WTC11 (cell line): ENCODE measurements around the gene HDAC8. TPM values are rescaled to one million over a fixed set of nuclear protein-coding genes. Genes with fewer than 3 reads are reported as not detected.

ENCODE experiments used
- ATAC-seq: fragments of 200-7000 bp; cut with Tn5 transposase; 2 replicates; pipeline ENCODE4 v1.10.0; 2021; ENCODE audit warnings: mild to moderate bottlenecking, moderate library complexity
- CTCF ChIA-PET: fragments of 300-600 bp; sonication (Branson Sonifier 250); formaldehyde crosslinking; loops from one replicate; lab custom pipeline; 2021; ENCODE audit warnings: antibody characterized with exemption; lab: Charles Lee
- POLR2A ChIA-PET: fragments of 350-600 bp; sonication (Branson Sonifier 250); formaldehyde crosslinking; loops from one replicate; lab custom pipeline; 2021; ENCODE audit warnings: antibody characterized with exemption; lab: Charles Lee
- DNase-seq: peaks from one replicate; pipeline ENCODE4 v3.0.0; 2021; ENCODE audit warnings: low spot score
- H3K27ac Mint-ChIP-seq: 2 replicates; pipeline ENCODE4 v1.8.0; 2021; ENCODE audit warnings: mixed read lengths
- H3K27me3 Mint-ChIP-seq: 2 replicates; pipeline ENCODE4 v1.8.0; 2021; ENCODE audit warnings: low read depth, mild to moderate bottlenecking, moderate library complexity, mixed read lengths
- H3K36me3 Mint-ChIP-seq: 2 replicates; pipeline ENCODE4 v1.8.0; 2021; ENCODE audit warnings: mixed read lengths
- H3K4me1 Mint-ChIP-seq: 2 replicates; pipeline ENCODE4 v1.8.0; 2022; ENCODE audit warnings: mixed read lengths
- H3K4me3 Mint-ChIP-seq: 2 replicates; pipeline ENCODE4 v1.8.0; 2021; ENCODE audit warnings: mild to moderate bottlenecking, moderate library complexity, mixed read lengths
- H3K9me3 Mint-ChIP-seq: 2 replicates; pipeline ENCODE4 v1.8.0; 2021; ENCODE audit warnings: mixed read lengths
- AR ChIP-seq: fragments of 250-450 bp; sonication (Bioruptor Pico); IDR thresholded peaks from 2 replicates; pipeline ENCODE4 v1.9.0; 2021; ENCODE audit warnings: mild to moderate bottlenecking
- CBFB ChIP-seq: sonication (generic); formaldehyde crosslinking; IDR thresholded peaks from 2 replicates; pipeline ENCODE4 v1.8.1; 2022; ENCODE audit warnings: mild to moderate bottlenecking, low read depth, missing genetic modification reagents
- GABPB1 ChIP-seq: sonication (generic); formaldehyde crosslinking; IDR thresholded peaks from 2 replicates; pipeline ENCODE4 v1.8.1; 2023; ENCODE audit warnings: mild to moderate bottlenecking, missing genetic modification reagents
- GRHL2 ChIP-seq: fragments of 250-450 bp; sonication (Bioruptor Pico); IDR thresholded peaks from 2 replicates; pipeline ENCODE4 v1.8.0; 2022; ENCODE audit warnings: mild to moderate bottlenecking, moderate library complexity; ENCODE audit not compliant: insufficient replicate concordance, severe bottlenecking
- IRF2 ChIP-seq: sonication (generic); formaldehyde crosslinking; IDR thresholded peaks from 2 replicates; pipeline ENCODE4 v1.8.0; 2022; ENCODE audit warnings: low read depth, missing genetic modification reagents, borderline replicate concordance
- MAX ChIP-seq: sonication (generic); formaldehyde crosslinking; IDR thresholded peaks from 2 replicates; pipeline ENCODE4 v1.8.0; 2022; ENCODE audit warnings: mild to moderate bottlenecking, missing genetic modification reagents
- MXD4 ChIP-seq: fragments of 250-450 bp; sonication (Bioruptor Pico); IDR thresholded peaks from 2 replicates; pipeline ENCODE4 v1.8.0; 2021; ENCODE audit warnings: mild to moderate bottlenecking, moderate library complexity, borderline replicate concordance
- NFATC4 ChIP-seq: fragments of 250-450 bp; sonication (Bioruptor Pico); IDR thresholded peaks from 2 replicates; pipeline ENCODE4 v1.9.0; 2021; ENCODE audit warnings: mild to moderate bottlenecking
- RORB ChIP-seq: fragments of 250-450 bp; sonication (Bioruptor Pico); IDR thresholded peaks from 2 replicates; pipeline ENCODE4 v1.9.0; 2021; ENCODE audit warnings: mild to moderate bottlenecking
- SP1 ChIP-seq: sonication (generic); formaldehyde crosslinking; conservative IDR thresholded peaks from 2 replicates; pipeline ENCODE4 v1.8.1; 2022; ENCODE audit warnings: missing genetic modification reagents
- ZNF121 ChIP-seq: sonication (generic); formaldehyde crosslinking; IDR thresholded peaks from 2 replicates; pipeline ENCODE4 v1.8.0; 2023; ENCODE audit warnings: missing genetic modification reagents
- ZNF281 ChIP-seq: sonication (generic); formaldehyde crosslinking; IDR thresholded peaks from 2 replicates; pipeline ENCODE4 v1.8.0; 2023; ENCODE audit warnings: mild to moderate bottlenecking, missing genetic modification reagents
- ZNF317 ChIP-seq: sonication (generic); formaldehyde crosslinking; IDR thresholded peaks from 2 replicates; pipeline ENCODE4 v1.8.1; 2023; ENCODE audit warnings: low read depth, mild to moderate bottlenecking, moderate library complexity, missing genetic modification reagents, borderline replicate concordance
- ZNF512 ChIP-seq: sonication (generic); formaldehyde crosslinking; IDR thresholded peaks from 2 replicates; pipeline ENCODE4 v1.8.1; 2022; ENCODE audit warnings: missing genetic modification reagents, borderline replicate concordance
- total RNA-seq: library from RNA; stranded (reverse); gene quantifications from 3 replicates; pipeline ENCODE4 v1.2.3, GENCODE V29; 2021
- TF ChIP-seq, protein P1 (sequence below): sonication (generic); formaldehyde crosslinking; conservative IDR thresholded peaks from 2 replicates; pipeline ENCODE4 v1.8.1; 2023; ENCODE audit warnings: mild to moderate bottlenecking, low read depth, missing genetic modification reagents, moderate library complexity
- TF ChIP-seq, protein P2 (sequence below): sonication (generic); formaldehyde crosslinking; IDR thresholded peaks from 2 replicates; pipeline ENCODE4 v1.8.1; 2023; ENCODE audit warnings: mild to moderate bottlenecking, moderate library complexity, missing genetic modification reagents

HDAC8 gene
- total RNA-seq, 1 experiment from 2014 or later = 22.5 TPM

DNA sequence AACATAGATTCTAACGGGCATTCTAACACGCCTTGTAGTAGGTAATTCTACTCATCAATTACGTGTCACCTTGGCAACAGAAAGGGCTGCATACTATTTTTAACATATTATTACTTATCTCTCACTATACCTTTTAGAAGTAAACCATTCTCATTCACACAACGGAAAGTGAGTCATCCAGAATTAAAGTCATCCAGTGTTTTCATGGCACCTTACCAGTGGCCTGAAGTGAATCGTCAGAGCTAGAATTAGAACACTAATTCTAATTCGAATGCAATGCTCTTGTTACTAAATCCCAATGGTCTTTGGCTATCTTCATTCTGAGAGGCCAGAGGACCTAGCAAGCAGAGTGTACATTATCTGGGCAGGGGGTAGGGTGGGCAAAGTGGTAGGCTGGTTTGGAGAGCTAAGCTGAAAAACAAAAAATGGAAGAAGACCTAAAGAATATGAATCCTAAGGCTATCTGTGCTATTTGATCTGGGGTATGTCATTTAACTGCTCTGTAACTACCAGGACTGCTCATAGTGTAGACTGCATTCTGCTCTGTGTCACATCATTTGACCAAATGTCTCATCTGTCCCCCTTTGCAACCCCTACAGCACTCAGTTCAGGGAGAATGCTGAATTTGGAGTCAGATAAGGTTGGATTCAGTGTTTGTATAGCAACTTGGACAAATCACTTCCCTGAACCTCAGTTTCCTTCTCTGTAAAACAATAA lies 96.5 kb downstream of the HDAC8 start:
- Mint-ChIP-seq H3K4me1 (peaks cover 53% of the 10 kb centered on the region), H3K27ac (no peak overlapping the region; the same call in 1 of the 2 replicates), H3K27me3 (no peaks in the 10 kb centered on the region), H3K4me3 (no peak overlapping the region), H3K36me3 (peaks cover 3% of the 10 kb centered on the region; the same call in 1 of the 2 replicates), H3K9me3 (no peaks in the 10 kb centered on the region)
- CTCF ChIA-PET = no interaction called here
- ATAC-seq (no peak), DNase-seq (no peak)
- TF ChIP-seq ZNF512 (CRISPR knock-in tag) (no peak), ZNF281 (no peak), CBFB (CRISPR knock-in tag) (no peak), AR (CRISPR knock-in tag) (no peak), ZNF121 (CRISPR knock-in tag) (no peak), GABPB1 (CRISPR knock-in tag) (no peak)
- TF ChIP-seq, protein P1, sequence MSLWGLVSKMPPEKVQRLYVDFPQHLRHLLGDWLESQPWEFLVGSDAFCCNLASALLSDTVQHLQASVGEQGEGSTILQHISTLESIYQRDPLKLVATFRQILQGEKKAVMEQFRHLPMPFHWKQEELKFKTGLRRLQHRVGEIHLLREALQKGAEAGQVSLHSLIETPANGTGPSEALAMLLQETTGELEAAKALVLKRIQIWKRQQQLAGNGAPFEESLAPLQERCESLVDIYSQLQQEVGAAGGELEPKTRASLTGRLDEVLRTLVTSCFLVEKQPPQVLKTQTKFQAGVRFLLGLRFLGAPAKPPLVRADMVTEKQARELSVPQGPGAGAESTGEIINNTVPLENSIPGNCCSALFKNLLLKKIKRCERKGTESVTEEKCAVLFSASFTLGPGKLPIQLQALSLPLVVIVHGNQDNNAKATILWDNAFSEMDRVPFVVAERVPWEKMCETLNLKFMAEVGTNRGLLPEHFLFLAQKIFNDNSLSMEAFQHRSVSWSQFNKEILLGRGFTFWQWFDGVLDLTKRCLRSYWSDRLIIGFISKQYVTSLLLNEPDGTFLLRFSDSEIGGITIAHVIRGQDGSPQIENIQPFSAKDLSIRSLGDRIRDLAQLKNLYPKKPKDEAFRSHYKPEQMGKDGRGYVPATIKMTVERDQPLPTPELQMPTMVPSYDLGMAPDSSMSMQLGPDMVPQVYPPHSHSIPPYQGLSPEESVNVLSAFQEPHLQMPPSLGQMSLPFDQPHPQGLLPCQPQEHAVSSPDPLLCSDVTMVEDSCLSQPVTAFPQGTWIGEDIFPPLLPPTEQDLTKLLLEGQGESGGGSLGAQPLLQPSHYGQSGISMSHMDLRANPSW (CRISPR knock-in tag) = no peak
- TF ChIP-seq, protein P2, sequence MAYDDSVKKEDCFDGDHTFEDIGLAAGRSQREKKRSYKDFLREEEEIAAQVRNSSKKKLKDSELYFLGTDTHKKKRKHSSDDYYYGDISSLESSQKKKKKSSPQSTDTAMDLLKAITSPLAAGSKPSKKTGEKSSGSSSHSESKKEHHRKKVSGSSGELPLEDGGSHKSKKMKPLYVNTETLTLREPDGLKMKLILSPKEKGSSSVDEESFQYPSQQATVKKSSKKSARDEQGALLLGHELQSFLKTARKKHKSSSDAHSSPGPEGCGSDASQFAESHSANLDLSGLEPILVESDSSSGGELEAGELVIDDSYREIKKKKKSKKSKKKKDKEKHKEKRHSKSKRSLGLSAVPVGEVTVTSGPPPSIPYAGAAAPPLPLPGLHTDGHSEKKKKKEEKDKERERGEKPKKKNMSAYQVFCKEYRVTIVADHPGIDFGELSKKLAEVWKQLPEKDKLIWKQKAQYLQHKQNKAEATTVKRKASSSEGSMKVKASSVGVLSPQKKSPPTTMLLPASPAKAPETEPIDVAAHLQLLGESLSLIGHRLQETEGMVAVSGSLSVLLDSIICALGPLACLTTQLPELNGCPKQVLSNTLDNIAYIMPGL = no peak
- POLR2A ChIA-PET = no interaction called here

- TF ChIP-seq MAX (CRISPR knock-in tag) (no peak), CBFB (CRISPR knock-in tag) (no peak), RORB (CRISPR knock-in tag) (no peak), IRF2 (CRISPR knock-in tag) (no peak), MXD4 (CRISPR knock-in tag) (no peak), GRHL2 (no peak), AR (CRISPR knock-in tag) (no peak), ZNF317 (CRISPR knock-in tag) (no peak), SP1 (CRISPR knock-in tag) (no peak), NFATC4 (no peak)
- TF ChIP-seq, all 79 proteins: peak for 0
- no peak for DNase-seq
- no peaks in the 10 kb centered on the region for H3K9me3 Mint-ChIP-seq
- no peak overlapping the region for H3K4me3 Mint-ChIP-seq
- ChIA-PET CTCF (no interaction called here), POLR2A (no interaction called here)
- H3K27ac Mint-ChIP-seq = no peak overlapping the region
- peaks cover 53% of the 10 kb centered on the region for H3K4me1 Mint-ChIP-seq
- H3K27me3 Mint-ChIP-seq = no peaks in the 10 kb centered on the region
- peaks cover 3% of the 10 kb centered on the region; the same call in 1 of the 2 replicates for H3K36me3 Mint-ChIP-seq
- ATAC-seq = peak; percentile 65
Measured at GRCh38 chrX:72475338-72475737, 97.3 kb downstream of the HDAC8 start.
